CMK (cell line): ENCODE data around the gene PIP4K2A.
"Not testable (repeated sequence)": the region's sequence is repeated elsewhere in the genome, so short reads cannot be mapped to it uniquely, and the experiment has no call there.

Source experiments
- DNase-seq: peaks from one replicate; pipeline ENCODE4 v3.0.0-alpha.2; 2010; ENCODE audit warnings: low read depth

PIP4K2A gene

DNA sequence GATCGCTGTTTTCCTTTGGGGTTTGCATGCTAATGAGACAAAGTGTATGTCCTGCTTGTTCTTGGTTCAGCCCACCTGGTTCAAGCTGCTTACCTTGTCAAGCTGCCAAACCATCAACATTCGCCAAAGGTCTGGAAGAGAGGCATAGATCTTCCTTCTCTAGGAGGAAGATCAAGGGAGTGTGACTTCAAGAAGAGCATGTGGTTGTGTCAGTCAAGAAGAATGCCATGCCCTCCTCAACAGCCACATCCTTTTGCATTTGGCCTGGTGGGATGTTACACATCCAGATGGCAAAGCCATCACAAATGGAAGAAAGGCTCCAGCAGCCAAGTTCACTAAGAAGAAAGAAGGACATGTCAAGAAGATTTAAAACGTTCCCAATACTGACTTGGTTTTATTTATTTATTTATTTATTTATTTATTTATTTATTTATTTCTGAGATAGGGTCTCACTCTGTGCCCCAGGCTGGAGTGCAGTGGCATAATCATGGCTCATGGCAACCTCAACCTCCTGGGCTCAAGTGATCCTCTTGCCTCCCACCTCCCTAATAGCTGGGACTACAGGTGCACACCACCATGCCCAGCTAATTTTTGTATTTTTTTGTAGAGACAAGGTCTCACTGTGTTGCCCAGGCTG is 5.1 kb upstream of the PIP4K2A start:
- DNase-seq = no peak

DNA sequence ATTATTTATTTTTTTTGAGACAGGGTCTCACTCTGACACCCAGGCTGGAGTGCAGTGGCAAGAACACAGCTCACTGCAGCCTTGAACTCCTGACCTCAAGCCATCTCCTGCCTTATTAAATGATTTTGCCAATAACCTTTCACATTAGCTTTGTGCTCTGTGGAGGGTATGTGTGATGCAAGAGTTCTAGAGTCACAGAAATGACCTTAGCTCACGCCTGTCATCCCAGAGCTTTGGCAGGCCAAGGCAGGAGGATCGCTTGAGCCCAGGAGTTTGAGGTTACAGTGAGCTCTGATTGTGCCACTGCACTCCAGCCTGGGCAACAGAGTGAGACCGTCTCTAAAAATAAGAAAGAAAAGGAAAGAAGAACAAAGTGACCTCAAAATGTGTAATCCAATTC is 4.3 kb upstream of the PIP4K2A start:
- not testable (repeated sequence) for DNase-seq

DNA sequence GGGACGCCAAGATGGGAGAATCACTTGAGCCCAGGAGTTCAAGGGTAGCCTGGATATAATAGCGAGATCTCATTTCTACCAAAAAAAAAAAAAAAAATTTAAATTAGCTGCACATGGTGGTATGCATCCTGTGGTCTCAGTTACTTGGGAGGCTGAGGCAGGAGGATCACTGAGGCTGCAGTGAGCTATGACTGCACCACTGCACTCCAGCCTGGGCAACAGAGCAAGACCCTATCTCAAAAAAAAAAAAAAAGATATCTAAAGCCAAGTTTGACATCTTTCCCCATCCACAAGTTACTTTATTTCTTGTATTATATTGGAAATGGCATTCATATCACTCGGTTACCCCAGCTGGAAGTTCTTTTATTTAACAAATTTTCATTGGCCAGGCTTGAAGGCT is 3.4 kb upstream of the PIP4K2A start:
- no peak for DNase-seq

DNA sequence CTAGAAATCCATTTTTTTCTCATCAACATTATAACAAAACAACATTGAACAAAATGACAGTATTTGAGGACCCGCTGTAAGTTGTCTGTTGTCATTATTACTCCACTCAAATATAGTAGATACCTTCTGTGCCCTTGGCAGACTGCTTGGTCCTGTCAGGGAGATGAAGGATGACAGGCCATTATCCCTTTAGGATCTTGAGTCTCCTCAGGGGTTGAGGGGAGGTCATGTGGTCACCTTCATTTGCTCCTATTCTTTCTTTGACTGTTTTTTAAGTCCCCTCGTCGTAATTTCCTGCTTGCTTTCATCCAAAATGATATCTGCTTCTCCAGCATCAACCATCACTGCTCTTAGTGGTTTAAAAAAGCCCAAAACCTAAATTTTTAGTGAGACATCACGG is 2.6 kb upstream of the PIP4K2A start:
- no peak for DNase-seq

DNA sequence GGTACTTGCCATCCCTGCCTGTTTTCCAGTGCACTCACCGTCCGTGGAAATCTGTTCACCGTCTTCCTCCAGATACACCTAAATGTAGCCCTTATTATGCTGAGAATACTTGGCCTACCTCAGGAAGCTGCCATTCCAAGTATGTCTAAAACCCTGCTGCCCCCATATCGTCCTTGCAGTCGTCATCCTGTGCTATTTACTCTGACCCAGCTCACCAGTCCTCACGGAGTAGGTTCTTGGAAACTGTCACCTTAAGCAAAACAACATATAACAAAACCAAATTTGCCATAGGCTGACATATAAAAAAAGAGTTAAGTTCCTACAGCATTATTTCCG is 880 bp upstream of the PIP4K2A start:
- no peak for DNase-seq

DNA sequence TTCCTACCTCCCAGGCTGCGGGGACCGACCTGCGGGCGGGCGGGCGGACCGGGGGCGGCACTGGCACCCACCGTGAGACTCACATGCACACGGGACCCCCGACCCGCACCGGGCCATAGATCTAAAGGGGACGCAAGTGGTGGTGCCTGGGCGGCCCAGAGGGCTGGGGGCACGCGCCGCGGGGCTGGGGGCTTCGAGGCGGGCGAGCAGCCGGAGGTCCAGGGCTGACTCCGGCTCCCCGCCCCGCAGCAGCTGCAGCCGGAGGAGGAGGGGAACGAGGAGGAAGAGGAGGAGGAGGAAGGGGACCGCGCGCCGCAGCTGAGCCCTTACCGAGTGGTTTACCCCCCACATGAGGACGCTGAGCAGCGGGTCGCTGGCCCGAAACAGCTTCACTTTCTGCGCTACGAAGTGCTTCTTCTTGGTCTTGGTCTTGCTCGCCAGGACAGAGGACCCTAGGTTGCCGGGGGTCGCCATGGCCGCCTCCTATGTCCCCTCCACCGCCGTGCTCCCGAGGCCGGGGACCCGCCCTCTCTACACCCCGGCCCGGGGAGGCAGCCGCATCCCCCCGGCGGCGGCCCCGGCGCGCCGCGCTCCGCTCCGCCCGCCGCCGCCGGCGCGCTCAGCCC is 412 bp downstream of the PIP4K2A start:
- no peak for DNase-seq

DNA sequence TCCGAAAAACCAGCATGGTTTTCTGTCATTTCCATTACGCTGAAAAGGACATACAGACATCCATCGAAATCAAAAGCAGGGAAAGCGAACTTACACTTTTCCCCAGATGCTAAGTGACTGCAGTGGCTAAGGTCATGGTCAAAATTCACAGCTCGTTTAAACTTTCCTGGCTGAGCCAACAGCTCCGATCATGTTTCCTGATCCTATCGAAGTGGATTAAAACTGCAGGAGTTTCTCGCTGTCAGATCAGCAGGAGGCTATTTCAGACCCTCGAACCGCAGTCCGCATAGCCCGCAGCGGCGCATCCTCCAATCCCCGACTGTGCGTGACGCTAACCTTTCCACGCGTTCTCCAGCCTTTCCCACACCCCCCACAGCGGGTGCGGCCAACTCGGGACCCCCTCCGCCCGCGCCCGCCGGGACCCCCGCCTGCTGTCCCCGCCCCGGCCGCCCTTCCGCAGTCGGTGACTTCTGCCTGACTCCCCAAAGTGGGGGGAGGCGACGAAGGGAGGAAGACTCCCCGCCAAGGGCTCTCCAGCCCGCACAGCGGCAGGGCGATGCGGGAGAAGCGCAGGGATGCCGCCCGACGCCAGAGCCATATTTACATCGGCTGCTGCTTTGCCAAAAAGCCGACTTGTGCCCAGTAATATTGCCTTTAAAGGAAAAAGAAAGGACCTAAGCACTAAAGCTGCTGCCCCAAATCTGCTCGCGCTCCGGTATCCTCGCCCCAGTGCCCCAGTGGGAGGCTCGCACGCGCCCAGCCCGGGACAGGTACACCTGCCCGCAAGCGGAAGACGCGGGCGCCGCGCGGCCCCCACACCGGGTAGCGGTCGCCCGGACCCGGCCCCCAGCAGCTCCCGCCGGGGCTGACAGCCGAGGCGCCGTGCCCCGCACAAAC is 1.2 kb downstream of the PIP4K2A start:
- no peak for DNase-seq

DNA sequence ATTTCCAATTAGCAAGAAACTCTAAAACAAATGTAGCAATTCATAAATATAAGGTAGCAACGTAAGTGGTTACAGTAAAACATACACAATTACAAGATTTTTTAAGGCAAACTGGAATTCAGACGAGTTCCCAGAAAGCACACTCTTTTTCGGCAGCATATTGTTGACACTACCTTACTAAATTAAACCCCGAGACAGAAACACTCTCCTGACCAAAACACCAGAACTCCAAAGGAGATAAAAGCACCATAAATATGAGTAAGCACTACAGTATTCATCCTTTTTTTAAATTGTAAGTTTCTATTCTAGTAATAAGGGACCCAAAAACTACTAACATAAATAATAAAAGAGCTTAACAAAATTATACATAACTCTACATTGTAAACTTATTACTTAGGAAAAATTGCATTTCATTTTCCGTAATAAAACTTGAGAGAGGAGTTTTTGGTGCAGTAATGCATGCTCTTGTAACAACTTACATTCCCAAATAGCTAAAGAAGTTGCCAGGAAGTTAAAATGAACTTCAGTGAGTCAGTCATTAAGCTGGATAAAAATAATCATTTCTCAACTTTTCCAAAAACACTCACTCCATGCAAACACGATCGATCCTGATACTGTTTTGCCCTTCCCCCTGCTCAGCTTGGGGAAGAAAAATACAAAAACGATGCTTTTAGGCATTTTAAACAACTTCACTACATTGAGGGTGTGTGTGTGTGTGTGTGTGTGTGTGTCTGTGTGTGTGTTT is 2.0 kb downstream of the PIP4K2A start:
- DNase-seq = no peak

DNA sequence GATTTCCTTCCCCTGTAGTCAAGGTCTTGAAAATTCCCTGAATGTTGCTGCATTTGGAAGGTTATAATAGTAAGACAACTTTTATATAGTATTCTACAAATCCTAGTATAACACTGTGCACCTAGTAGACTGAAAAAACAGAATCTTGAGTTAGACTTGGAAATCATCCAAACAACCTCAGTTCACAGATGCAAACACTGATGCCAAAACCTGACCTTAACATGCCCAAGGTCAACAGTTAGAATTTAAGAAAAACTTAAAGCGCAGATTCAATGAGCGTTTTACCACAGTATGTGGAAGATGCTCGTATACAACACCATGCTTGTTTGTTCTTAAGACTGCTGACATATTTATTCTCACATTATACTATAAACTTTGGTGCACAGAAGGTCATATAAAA is 3.0 kb downstream of the PIP4K2A start:
- no peak for DNase-seq

DNA sequence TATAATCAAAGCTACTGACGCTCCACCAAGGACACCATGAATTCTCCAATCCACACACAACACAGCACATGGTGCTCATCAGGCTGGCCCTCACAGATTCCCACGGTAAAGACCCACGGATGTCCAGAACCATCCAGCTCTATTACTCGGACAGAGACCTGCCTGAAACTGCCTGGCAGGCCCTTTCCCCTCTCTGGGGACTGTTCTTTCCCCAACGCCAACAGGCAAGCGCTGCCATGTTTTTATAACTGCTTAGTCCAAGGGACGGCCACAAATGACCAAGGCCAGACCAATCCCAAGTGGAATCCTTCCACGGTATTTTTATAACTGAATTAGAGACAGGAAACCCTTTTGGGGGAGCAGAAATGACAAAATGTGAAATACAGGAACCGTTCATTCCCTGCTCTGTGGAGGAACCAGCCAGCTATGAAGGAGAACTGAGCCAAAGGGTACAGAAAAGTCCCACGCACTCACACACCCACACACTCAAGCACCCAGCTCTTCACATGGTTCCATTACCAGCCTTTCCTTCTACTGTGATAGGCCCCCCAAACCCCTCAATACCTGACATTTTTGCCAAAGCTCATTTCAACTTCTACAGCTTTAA is 4.1 kb downstream of the PIP4K2A start:
- no peak for DNase-seq

DNA sequence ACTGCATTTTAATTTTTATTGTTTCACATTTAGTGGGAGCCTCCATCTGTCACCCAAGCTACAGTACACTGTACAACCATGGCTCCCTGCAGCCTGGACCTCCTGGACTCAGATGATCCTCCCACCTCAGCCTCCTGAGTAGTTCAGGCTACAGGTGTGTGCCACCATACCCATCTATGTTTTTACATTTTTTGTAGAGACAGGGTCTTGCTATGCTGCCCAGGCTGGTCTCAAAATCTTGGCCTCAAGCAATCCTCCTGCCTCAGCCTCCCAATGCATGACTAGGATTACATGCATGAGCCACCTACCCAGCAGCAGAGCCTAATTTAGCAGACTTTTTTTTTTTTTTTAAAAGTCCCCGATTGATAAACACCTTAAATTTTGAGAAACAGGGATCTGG is 5.6 kb downstream of the PIP4K2A start:
- DNase-seq = no peak

DNA sequence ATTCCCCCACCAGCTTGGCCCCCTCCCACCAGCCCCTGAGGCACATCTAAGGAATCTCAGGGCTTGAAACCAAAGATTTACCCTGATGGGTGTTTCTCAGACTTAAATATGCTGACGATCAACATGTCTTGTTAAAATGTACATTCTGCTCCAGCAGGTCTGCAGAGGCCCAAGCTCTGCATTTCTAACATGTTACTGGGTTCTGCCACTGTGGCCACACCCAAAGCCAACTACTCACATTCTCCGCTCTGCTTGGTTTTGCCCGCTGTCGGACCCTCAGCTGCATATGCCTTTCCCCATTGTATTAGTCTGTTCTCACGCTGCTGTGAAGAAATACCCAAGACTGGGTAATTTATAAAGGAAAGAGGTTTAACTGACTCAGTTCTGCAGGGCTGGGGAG is 8.9 kb downstream of the PIP4K2A start:
- no peak for DNase-seq

DNA sequence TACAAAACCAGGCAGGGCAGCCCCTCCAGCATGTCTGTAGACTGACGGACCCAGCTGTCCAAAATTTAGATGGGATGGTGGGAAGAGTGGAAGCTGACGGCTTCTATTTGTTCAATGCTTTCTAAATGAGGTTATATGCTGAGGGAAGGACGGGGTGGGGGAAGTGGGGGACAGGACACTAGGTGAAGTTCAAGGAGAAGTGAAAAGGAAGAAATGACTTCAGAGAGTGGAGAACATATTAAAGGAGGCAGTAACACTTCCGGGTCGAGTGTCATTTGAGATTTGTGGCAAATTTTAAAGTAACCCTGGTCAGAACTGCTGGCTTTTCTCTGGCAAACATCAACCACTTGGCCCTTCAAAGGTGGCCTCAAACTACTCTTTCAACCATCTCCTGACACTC is 9.4 kb downstream of the PIP4K2A start:
- DNase-seq = no peak

DNA sequence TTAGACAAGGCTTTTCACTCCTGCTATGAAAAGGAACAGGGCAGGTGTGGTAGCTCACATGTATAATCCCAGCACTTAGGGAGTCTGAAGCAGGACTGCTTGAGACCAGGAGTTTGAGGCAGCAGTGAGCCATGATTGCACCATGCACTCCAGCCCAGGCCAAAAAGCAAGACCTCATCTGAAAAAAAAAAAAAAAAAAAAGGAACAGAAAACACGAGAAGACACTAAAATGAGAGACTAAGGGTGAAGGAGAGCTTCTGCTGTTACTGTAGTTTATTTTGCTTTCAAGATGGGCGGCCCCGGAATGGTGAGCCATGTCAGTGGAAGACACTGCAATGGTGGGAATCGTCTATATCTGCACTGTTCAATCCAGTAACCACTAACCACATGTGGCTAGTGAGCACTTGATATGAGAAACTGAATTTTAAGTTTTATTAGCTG is 9.9 kb downstream of the PIP4K2A start:
- no peak for DNase-seq

DNA sequence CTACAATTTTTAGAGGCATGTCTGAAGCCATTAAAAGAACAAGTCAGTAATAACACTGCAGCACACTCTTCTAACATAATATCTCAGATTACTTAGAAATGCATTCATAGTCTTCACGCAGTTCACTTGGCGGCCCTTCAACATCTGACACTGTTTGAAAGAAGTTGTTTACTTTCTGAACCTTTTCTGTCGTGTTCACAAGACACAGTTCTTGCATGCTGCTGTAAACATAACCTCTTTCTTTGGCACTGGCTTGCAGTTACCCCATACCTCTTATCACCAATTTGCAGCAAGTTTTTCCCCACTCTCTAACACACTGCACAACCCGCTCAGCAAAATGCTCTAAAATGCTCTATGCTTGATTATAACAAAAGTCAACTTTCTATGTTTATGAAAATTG is 12.0 kb downstream of the PIP4K2A start:
- no peak for DNase-seq

DNA sequence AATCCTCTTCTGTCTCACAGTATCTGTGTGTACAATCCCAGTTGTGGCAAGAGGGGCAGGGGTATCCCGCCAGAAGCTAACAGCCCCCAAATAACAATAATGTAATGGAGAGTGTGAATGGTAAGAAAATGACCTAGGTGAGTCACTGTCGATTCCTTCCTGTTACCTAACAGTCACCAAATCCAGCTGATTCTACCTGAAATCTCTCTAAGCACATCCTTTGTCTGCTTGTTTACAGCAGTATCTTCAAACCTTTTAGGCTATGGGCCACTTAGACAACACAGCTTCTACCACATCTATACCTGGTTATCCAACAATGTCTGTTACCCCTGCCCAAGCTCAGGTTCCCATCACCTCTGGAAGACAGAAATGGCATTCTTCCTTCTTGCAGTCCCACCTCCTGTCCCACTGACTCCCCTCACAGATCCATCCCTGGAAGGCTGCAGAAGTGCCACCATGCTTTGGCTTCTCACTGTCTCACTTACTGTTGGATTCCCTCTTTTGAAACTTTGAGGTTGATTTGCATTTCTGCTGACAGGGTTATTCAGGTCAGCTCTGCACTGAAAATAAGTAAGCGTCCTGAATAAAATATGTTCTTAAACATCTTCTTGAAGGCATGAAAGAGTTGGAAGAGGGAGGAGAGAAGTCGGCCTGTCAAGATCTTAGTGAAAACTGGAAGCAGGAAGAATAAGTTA is 13.1 kb downstream of the PIP4K2A start:
- DNase-seq = no peak

DNA sequence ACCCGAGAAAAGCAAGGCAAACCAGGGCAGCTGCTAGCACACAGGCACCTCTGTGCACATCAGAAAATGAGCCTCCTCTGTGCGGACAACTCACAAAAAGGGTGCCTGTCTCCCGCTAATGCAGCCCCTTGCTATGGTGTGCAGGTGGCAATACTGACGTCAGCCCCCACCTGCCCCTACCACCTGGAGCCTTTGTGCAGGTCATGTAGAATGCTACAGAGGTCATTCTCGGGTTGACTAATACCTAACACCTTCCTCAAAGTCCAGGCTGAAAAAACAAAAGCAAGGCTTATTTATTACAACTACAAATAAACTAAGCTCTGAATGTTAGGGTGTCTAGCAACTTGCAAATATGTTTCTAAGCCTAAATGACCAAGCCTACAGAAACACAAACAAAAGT is 13.9 kb downstream of the PIP4K2A start:
- DNase-seq = no peak

DNA sequence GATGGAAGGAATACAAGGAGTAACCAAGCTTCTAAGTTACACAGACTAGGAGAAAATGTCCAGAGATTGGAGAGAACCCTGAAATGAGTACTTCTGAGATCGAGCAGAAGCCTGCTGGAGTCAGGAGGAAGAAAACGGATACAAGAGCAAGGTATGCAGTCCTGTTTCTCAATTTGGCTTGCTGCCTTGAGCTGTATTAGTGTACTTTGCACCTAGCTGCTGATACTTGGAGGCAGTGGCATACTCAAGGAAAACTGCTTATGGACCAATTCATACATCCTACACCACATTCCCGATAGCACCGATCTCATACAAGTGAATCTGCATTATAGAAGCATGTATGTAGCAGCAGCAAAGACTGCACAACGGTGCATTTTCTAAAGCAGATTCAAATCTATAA is 14.4 kb downstream of the PIP4K2A start:
- no peak for DNase-seq

DNA sequence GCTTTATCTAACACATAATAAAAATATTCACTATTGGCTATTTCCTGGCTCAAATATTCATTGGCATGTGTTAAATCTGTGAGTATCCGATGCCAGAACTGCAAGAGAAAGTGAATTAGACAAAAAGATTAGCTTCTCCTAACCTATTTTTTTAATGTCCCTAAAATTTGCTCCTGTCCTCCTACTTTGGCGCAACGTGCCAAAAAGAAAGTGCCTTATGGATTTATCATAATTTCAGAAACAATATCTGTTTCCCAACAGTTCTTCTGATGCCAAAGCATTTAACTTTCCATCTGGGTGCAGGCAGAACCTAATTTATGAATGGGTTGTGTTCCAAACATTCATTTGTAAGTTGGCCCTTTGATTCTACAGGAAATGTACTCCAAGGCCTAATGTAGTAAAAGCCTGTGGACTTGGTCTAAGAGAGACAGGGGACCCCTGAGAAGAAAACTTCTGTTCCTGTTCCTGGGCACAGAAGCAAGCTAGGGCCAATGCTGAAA is 15.4 kb downstream of the PIP4K2A start:
- no peak for DNase-seq

DNA sequence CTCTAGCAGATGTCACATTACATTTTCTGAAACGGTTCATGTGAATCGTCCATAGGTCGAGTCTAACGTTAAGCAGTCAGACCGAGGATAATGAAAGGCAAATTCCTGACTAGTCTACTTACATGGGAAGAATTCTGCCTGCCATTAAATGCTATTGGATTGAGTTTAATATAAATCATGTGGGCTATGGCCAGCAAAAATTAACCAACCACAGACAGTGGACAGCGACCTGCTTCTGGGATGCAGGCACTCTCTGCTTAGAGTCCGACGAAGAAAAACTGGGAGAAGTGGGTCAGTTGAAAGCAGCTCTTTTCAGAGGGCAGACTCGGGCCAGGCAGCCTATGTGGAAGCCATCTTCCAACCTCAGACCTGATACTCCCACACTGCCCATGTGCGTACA is 16.6 kb downstream of the PIP4K2A start:
- DNase-seq = no peak

DNA sequence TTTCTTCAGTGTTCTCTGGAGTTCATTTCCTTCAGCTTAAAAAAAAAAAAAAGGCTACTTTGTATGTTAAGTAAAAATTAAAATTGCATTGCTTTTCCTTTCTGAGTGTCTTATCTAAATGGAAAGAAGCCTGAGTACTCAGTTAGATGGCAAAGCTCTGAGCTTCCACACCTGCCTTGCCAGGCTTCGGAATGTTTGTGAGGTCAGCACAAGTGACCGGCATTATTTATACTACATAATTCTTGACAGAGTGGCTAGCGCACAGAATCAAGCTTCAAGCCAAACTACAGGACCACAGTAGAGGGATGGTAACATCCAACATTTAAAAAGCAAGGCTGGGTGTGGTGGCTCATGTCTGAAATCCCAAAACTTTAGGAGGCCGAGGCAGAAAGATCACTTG is 17.3 kb downstream of the PIP4K2A start:
- no peak for DNase-seq
